Esophagus mucosa (tissue), 1 donor: ENCODE measurements around the gene PPP1R12C. TPM values are rescaled to one million over a fixed set of nuclear protein-coding genes. Genes with fewer than 3 reads are reported as not detected.
A peak's percentile ranks its signal among the peaks of the same experiment; 100 is the strongest.
"Not testable (repeated sequence)": the region's sequence is repeated elsewhere in the genome, so short reads cannot be mapped to it uniquely, and the experiment has no call there.

Experiments
- ATAC-seq: fragments of 200-7000 bp; cut with Tn5 transposase; one replicate; pipeline ENCODE4 v1.9.1; 2020
- total RNA-seq: library from RNA; stranded (reverse); gene quantifications from one replicate; pipeline ENCODE4 v1.2.4, GENCODE V29; 2023
- donor health status: DM: yes; HTN: yes; CAD: no.

The PPP1R12C gene
- total RNA-seq, 1 donor from 2014 or later = 33.3 TPM

DNA sequence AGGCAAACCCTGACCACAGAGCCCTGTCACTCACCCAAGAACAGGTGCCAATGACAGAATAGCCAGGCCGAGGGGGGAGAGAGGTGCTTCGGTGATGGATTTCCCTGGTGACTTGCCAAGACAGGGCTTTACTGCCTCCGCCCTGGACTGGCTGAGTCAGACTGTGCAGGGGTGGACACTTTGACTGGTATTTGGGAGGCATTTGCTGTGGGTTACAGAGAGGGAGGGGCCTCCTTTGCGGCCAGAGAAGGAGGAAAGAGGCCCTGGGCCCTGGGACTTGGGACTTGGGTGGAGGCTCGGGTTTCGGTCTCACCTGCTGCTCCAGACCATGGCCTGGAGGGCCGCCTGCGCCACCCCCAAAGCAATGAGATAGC lies 46.3 kb downstream of the PPP1R12C start:
- peak; percentile 70 for ATAC-seq

DNA sequence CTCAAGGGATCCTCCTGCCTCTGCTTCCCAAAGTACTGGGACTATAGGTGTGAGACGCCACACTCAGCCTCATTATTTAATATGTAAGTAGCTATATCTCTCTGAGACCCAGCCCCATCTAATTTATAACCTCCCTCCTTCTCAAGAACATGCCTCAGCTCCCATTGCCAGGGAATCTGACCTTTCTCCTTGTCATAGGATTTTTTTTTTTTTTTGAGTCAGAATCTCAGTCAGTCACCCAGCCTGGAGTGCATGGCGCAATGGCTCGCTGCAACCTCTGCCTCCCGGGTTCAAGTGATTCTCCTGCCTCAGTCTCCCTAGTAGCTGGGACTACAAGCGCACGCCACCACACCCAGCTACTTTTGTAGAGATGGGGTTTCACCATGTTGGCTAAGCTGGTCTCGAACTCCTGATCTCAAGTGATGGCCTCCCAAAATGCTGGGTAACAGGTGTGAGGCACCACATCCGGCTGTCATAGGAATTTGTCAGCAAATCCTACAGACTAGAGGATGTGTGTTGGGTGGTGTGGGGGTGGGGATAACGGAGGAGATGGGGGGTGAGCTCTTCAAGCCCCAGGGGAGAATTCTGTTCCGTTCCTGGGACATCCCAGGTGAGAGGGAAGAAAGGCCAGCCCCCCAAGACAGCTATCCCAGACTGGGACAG lies 46.8 kb downstream of the PPP1R12C start:
- ATAC-seq = peak; percentile 16

DNA sequence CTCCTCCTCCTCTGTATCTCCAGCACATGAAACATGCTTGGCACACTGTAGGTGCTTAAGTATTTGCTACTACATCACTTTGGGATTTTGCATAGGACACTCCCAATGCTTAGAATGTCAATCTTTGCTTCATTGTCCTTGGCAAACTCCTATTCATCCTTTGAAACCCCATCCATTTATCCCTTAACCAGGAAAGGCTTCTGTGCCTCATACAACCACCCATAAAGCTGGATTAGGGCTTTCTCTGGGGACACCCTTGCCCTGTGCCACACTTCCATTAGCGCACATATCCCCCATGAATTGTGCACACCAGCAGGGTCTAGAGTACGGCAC lies 47.6 kb downstream of the PPP1R12C start:
- ATAC-seq = no peak

DNA sequence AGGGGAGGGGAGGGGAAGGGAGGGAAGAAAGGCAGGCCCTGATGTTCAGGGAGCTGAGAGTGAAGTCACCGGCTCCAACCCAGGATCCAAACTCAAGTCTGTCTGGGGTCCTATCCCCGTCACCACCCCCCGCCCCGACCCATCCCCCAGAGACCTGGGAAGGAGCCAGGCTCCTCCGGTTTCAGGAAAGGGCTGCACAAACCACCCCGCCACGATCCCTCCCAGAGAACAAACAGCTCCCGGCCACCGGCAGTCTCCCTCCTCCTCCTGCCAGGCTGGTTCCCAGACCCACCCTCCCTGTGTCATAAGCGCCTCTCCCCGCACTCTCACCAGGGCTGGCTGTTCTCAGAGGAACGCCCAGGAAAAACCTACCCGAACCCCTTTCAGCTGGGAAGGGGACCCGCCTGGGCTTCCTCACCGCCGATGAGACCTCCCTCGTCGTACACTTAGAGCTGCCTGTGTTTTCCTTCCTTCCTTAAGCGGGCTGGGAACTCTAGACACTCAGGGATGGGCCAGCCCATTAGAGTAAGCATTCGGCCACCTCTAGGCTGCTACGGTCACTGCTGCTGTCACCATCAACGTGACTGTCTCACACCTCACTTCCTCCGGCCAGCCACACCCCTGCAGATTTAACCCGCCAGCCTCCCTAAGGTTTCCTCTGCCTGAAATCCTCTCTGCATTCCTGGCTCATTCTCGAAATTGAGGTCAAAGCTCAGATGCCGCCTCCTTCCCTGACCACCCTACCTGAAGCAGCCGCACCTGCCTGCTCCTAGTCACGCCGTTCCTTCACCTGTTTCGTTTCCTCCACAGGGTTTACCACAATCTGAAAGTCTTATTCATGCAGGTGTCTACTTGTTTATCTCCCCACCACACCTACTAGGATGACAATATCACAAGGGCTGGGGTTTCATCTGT lies 48.2 kb downstream of the PPP1R12C start:
- peak; percentile 77 for ATAC-seq

DNA sequence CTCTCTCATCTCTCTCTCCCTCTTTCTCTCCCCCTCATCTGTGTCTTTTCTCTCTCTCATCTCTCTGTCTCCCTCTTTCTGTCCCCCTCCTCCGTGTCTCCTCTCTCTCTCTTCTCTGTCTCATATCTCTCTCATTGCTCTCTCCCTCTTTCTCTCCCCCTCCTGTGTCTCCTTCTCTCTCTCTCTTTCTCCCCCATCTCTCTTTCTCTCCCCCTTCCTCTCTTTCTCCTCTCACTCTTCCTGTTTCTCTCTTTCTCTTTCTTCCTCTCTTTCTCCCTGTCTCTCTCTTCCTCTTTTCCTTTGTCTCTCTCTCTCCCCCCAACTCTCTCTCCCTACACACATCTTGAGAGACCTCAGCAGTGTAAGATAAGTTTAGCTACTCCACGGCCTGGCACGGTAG lies 49.6 kb downstream of the PPP1R12C start:
- ATAC-seq = no peak

DNA sequence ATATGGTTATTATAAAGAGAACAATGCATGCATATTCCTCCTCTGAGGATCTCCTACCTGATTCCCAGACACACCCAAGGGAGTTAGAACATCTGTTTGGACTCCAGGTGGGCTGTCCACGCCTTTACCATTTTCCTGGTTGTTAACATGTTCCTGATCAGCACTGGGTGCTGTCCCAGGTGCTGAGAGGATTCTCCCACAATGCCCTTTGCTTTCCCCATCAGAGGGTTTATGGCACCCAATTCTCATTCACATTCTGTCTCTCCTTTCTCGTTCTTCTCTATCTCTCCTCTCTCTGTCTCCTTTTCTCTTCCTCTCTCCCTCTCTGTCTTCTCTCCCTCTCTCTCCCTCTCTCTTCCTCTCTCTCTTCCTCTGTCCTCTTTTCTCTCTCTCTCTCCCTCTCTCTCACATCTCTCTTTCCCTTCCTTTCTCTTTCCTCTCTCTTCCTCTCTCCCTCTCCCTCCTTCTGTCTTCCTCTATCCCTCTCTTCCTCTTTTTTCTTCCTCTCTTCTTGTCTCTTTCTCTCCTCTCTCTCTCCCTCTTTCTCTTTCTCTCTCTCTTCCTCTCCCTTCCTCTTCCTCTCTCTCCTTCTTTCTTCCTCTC lies 51.2 kb downstream of the PPP1R12C start:
- ATAC-seq = no peak

DNA sequence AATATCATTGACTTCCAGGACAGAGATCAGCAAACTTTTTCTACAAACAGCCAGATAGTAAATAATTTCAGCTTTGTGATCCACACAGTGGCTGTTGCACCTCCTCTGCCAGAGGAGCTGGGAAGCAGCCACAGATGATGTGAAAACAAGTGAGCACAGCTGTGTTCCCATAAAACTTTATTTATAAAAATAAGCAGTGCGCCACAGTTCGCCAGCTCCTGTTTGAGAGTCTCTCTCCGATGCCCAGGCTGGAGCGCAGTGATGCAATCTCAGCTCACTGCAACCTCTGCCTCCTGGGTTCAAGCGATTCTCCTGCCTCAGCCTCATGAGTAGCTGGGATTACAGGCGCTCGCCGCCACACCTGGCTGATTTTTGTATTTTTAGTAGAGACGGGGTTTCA lies 51.9 kb downstream of the PPP1R12C start:
- ATAC-seq = not testable (repeated sequence)

DNA sequence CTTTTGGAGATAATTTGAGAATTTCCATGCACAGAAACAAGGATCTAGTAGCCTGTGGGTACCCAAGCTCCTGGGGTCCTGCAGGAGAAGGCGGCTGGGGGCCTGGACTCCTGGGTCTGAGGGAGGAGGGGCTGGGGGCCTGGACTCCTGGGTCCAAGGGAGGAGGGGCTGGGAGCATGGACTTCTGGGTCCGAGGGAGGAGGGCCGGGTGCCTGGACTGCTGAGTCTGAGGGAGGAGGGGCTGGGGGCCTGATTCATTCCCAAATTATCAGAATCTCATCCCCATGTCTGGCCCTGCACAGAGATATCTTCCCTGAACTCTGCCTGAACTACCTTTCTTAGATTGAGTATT lies 54.0 kb downstream of the PPP1R12C start:
- no peak for ATAC-seq

DNA sequence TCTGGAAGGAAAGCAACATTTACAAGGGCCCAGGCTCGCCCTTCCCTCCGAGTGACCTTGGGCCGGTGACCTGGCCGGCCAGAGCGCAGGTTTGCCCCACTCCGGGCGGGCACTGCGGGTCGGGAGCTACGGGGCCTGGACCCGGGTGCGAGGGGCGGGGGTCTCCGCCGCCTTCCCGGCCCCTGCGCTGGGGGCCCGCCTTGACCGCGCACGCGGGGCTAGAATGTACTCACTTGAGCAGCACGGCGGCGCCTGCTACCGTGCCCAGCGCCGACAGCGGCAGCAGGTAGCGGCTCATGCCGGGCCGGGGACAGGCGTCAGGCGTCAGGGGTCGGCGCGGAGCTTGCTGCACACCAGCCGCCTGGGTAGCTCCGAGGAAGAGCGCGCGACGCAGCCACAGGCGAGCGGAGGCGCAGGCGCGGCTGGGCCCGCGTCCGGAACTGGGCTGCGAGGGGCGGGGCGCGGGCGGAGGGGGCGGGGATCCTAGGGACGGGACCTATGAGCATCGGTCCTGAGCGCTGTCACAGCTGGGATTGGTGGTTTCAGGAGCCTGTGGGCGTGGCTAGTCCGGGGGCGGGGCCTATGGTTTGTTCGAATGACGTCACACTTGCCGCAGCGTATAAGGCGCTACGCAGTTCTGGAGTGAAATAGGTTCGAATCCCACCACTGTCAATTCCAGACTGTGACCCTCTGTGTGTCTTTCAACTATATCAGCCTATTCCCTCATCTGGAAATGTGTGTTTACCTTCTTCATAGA lies 54.5 kb downstream of the PPP1R12C start, which contains the start of gene RDH13:
RDH13 (minus strand) TSS at position 414 of the 757 bp plus-strand sequence; CDS start at position 298, 116 bp downstream.
- peak; percentile 98 for ATAC-seq

DNA sequence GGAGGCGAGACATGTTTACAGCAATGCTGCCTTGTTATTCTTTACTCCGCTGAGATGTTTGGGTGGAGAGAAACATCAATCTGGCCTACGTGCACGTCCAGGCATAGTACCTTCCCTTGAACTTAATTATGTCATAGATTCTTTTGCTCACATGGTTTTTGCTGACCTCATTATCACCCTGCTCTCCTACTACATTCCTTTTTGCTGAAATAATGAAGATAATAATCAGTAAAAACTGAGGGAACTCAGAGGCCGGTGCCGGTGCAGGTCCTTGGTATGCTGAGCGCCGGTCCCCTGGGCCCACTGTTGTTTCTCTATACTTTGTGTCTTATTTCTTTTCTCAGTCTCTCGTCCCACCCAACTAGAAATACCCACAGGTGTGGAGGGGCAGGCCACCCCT lies 57.1 kb downstream of the PPP1R12C start:
- not testable (repeated sequence) for ATAC-seq

DNA sequence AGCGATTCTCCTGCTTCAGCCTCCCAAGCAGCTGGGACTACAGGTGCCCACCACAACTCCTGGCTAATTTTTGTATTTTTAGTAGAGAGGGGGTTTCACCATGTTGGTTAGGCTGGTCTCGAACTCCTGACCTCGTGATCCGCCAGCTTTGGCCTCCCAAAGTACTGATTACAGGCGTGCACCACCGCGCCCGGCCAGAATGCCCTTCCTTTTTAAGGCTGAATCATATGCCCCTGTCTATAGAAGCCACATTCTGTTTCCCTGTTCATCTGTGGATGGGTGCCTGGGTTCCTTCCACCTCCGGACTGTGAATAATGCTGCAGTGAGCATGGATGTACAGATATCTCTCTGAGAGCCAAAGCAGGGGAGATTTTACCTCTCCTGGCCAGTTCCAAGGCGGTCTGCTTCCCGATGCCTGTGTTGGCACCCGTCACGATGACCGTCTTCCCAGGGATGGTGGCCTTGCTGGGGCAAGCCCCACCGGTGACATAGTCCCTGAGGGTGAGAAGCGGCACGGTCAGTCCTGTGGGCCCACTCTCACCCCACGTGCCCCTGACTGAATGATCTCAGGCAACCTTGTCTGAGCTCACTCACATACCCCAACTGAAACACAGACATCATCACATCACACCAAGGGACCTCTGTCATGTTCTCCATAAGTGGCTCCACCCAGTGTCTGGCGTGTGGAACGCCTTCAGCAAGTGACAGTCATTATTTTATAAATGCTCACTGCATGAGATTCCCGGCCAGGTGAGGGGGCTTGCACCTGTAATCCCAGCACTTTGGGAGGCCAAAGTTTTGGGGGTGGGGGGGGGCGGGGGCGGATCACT lies 58.4 kb downstream of the PPP1R12C start:
- no peak for ATAC-seq

DNA sequence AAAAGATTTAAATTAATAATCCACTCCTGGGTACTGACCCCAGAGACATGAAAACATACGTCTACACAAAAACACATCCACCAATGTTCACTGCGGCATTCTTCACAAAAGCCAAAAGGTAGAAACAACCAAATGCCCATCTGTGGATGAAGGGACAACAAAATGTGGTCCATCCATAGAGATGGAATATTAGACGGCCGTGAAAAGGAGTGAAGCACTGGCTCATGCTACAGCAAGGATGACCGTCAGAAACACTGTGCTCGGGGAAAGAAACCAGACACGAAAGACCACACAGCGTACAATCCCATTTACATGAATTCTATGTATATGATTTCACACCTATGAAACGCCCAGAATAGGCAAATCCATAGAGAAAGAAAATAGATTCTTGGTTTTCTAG lies 60.6 kb downstream of the PPP1R12C start:
- no peak for ATAC-seq

DNA sequence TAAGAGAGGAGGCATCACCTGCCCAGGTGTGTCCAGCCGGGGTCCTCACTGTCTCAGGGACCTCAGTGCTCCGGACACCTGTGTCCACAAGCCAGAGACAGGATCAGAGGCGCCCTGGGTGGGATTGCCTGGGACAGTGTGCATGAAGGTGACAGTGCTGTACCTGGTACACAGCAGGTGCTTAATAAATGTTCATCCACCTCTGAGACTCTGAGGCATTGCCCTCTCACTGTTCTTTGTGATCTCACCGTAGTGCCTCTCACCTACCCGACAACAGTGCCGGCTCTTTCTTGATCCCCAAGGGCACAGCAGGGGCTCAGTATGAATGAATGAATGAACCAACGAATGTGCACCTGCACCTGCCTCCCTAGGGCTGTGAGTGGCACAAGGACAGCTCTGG lies 63.7 kb downstream of the PPP1R12C start:
- ATAC-seq = no peak

DNA sequence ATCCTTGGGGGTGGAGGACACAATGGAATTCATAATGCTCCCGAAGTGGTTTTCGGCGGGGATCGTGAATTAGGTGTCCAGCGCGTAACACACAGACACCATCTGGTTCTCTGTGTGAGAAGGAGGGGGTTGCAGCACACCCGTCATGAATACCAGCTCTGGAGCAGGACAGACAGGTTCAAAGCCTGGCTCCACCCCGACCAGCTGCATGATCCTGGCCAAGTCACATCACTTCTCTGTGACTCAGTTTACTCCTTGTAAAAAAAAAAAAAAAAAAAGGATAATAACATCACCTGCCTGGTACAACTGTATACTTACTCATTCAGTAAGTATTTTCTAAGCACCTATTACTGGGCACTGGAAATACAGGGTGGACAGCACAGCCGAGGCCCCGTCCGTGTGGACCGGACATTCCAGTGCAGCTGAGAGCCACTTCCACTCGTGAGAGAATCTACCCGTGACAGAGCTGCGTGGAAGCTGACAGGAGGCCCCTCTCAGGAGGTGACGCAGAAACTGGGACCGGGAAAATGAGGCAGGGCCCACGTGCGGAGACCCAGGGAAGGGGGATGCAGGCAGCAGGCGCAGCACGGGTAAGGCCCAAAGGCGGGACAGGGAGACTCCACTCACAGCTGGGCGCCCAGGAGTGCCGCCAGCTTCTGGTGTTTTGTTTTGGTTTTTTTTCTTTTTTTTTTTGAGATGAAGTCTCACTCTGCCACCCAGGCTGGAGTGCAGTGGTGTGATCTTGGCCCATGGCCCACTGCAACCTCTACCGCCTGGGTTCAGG lies 66.5 kb downstream of the PPP1R12C start:
- ATAC-seq = peak; percentile 84

DNA sequence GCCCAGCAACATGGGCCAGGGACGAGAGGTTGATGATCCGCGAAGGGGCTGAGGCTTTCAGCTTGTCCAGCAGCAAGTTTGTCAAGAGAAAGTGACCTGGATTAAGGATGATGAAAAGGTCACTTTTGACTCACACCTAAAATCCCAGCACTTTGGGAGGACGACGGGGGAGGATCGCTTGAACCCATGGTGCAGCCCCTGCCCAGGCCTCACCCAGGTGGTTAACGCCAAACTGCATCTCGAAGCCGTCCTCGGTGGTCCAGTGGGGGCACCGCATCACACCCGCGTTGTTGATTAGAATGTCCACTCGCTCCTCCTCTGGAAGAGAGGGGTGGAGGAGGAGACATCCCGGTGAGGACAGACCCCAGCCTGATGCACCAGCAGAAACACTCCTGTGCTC lies 69.0 kb downstream of the PPP1R12C start:
- no peak for ATAC-seq

DNA sequence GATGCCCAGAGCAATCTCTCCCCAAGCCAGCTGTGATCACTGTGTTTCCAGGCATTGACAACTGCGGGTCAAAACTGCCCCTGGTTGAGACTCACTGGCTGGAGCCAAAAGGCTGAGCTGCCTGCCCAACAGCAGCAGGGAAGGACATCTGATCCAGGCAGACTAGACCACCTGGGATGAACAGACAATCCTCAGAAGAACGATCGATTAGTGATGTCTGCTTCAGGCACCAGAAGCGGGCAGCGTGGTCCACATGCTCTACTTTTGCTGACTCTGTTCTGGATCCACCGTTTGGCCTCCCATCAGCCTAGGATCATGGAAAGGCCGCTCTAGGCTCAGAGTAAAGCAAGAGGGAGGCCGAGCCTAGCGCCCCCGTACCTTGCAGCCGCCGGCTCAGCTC lies 69.5 kb downstream of the PPP1R12C start:
- ATAC-seq = no peak

DNA sequence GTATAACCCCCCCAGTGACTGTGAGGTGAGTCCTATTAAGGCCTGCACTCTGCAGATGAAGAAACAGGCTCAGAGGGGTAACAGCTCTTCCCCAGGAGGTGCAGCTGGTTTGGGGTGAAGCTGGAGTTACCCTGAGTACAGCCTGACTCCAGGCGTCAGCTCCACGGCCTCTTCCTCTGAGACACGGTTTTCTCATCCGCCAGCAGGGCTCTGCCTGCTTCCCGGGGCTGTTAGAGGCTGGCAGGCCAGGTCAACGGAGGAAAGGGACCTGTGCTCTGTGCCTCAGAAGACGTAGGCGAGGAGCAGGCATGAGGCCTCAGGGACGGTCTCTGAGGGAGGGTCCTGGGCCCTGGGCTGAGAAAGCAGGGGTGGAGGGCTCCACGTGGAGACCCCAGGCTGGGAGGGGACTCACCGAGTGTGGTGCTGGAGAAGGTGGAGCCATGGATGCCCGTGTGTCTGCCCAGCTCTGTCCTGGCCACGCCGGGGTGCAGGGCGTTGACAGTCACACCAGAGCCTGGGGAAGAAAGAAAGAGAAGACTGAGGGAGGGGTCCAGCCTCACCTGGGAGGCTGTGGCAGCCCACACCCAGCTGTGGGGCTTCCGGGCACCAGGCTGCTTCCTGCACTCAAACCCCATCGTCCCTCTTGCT lies 70.3 kb downstream of the PPP1R12C start:
- no peak for ATAC-seq

DNA sequence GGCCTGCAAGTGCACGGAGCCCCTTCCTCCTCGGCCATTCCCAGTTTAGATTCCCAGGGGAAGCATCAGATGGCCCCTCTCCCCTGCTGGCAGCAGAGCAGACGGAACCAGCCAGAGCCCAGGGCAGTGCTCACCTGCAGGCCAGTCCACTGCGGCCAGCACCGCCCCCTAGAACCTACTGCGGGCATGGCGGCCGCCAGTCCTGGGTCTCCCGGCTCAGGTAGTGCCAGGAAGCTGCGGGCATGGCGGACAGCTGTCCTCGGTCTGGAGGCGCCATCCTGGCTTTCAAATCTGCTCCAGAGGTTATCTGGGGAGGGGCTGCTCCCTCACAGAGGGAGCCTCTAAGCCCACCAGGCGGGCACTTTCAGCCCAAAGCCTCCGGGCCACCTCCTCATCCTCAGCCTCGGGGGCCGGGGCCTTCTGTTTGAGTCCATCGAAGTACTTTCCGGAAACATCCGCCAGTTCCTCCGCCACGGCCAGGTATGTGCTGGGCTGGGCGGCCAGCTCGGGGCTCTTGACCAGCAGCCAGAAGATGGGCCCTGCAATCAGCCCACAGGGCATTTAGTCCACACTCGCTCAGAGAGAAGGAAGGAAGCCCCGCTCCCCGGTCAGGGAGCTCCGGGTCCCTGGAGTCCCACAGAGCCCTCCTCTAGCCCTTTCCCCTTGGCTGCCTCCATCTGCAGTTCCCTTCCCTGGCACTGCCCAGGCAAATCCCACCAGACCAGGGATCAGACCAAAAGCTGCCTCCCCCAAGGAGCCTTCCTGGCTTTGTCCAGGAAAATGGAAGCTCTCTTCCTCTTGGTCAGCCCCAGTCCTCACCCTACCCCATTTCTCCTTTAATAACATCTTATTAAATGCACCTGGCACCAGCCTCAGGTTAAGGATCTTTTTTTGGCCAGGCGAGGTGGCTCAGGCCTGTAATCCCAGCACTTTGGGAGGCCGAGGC lies 72.4 kb downstream of the PPP1R12C start:
- peak; percentile 15 for ATAC-seq

DNA sequence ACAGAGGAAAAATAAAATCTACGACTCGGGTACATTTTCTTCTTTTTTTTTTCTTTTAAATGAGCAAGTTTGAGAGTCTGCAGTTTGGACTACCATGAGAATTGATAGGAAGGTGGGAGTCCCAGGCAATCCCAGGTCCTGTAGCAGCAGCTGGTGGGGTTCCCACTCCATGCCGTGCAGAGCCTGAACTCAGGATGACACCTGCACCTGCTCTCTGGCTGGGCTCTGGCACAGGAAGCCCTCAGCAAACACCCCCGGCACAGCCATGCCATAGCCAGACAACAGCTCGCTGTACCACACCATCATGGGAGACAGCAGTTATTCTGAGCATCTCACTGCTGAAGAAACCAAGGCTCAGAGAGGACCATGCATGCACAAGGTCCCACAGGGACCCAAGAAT lies 73.2 kb downstream of the PPP1R12C start:
- ATAC-seq = no peak
